ENCODE results near the gene TRAFD1. TPM values are rescaled to one million over a fixed set of nuclear protein-coding genes. Genes with fewer than 3 reads are reported as not detected.

Gene TRAFD1
- total RNA-seq, 1 donor from 2014 or later = 36.8 TPM

GRCh38 chr12:112164011-112164660, 38.8 kb downstream of the TRAFD1 start:
- H3K9me3 ChIP-seq = no peaks in the 10 kb centered on the region
- H3K27me3 ChIP-seq = no peaks in the 10 kb centered on the region
- no peak for DNase-seq (ENCODE audit: extremely low spot score in 2 of 2)
- no peak for TF ChIP-seq POLR2A (IDR thresholded peaks at IDR 0.05)
- TF ChIP-seq CTCF (IDR thresholded peaks at IDR 0.05) = no peak
- TF ChIP-seq POLR2AphosphoS5 (IDR thresholded peaks at IDR 0.05; ENCODE audit: insufficient read depth in 1 of 2, low read depth in 1 of 2) = no peak
- peaks cover 0 to 60% of the 10 kb centered on the region in 2 donors for H3K36me3 ChIP-seq
- H3K4me3 ChIP-seq = no peak overlapping the region
- intact Hi-C loops (cut with DNase I) = no loop called here
- H3K27ac ChIP-seq = no peak overlapping the region
- no peaks in the 10 kb centered on the region for H3K4me1 ChIP-seq

GRCh38 chr12:112165624-112166023, 40.3 kb downstream of the TRAFD1 start:
- DNase-seq (ENCODE audit: extremely low spot score in 2 of 2) = no peak
- TF ChIP-seq POLR2A (IDR thresholded peaks at IDR 0.05) = no peak
- TF ChIP-seq POLR2AphosphoS5 (IDR thresholded peaks at IDR 0.05; ENCODE audit: insufficient read depth in 1 of 2, low read depth in 1 of 2) = no peak
- no peak for TF ChIP-seq CTCF (IDR thresholded peaks at IDR 0.05)
- Histone ChIP-seq H3K27ac (no peak overlapping the region), H3K36me3 (peaks cover 0 to 57% of the 10 kb centered on the region in 2 donors), H3K27me3 (no peaks in the 10 kb centered on the region), H3K4me3 (no peak overlapping the region), H3K4me1 (no peaks in the 10 kb centered on the region), H3K9me3 (no peaks in the 10 kb centered on the region)
- intact Hi-C loops (cut with DNase I) = no loop called here

- DNase-seq (ENCODE audit: extremely low spot score in 2 of 2) = no peak
- Histone ChIP-seq H3K36me3 (peaks cover 0 to 57% of the 10 kb centered on the region in 2 donors), H3K4me1 (no peaks in the 10 kb centered on the region), H3K4me3 (no peak overlapping the region), H3K27me3 (no peaks in the 10 kb centered on the region), H3K27ac (no peak overlapping the region), H3K9me3 (no peaks in the 10 kb centered on the region)
- intact Hi-C loops (cut with DNase I) = no loop called here
- TF ChIP-seq CTCF (IDR thresholded peaks at IDR 0.05) (no peak), POLR2A (IDR thresholded peaks at IDR 0.05) (no peak), POLR2AphosphoS5 (IDR thresholded peaks at IDR 0.05; ENCODE audit: insufficient read depth in 1 of 2, low read depth in 1 of 2) (no peak)
Observed at GRCh38 chr12:112166051-112167015, 41.0 kb downstream of the TRAFD1 start.

- no peaks in the 10 kb centered on the region for H3K4me1 ChIP-seq
- intact Hi-C loops (cut with DNase I) = no loop called here
- no peak overlapping the region for H3K4me3 ChIP-seq
- peaks cover 0 to 56% of the 10 kb centered on the region in 2 donors for H3K36me3 ChIP-seq
- H3K27me3 ChIP-seq = no peaks in the 10 kb centered on the region
- no peak overlapping the region for H3K27ac ChIP-seq
- no peak for DNase-seq (ENCODE audit: extremely low spot score in 2 of 2)
- TF ChIP-seq POLR2AphosphoS5 (IDR thresholded peaks at IDR 0.05; ENCODE audit: insufficient read depth in 1 of 2, low read depth in 1 of 2) = no peak
- no peak for TF ChIP-seq POLR2A (IDR thresholded peaks at IDR 0.05)
- no peak for TF ChIP-seq CTCF (IDR thresholded peaks at IDR 0.05)
- H3K9me3 ChIP-seq = no peaks in the 10 kb centered on the region
Observed at GRCh38 chr12:112167031-112167461, 41.7 kb downstream of the TRAFD1 start.

Data from vagina (tissue), 2 donors.